NCI-H69 (cell line): ENCODE results near the gene SGMS1.
A peak's percentile ranks its signal among the peaks of the same experiment; 100 is the strongest.

Experiments used
- DNase-seq: peaks from one replicate; lab custom pipeline; 2025; lab: John Stamatoyannopoulos, UW

Gene SGMS1

DNA sequence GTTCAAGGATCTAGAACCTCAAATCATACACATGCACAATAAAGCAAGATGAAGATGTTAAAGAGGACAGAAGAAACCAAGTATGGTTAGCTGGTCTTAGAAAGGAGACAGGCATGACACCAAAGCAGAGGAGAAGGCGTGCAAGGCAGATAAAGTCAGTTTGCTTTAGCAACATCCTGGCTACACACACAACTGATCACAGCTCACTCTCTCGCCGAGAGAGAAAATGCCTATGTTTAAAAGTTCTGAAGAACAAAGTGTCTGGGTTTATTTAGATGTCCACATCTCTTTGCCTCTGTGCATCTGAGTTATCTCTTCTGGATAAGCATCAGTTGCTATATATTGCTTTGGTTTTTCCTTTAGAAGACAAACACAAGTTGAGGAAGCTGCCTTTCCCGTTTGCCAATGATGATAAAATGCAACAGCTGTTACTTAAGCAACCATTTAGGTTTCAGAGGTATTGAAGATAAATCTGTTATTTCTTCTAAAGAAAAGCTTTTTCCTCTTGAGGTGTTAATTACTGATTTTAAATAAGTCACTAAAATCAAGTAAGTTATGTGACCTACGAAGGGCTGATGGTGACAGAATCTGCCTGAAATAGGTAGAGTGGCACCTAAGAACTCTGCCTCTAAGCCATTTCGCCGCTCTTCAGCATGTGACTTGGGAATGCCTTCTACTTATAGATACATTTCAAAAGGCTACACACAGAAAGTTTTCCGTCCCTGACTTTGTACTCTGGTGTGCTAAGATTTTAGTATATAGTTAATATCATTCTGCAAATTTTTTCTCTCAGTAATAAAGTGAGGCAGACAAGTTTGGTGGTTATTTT lies 226.2 kb downstream of the SGMS1 start:
- DNase-seq = no peak

GRCh38 chr10:50396491-50397311 lies 227.1 kb downstream of the SGMS1 start:
- DNase-seq = no peak

DNA sequence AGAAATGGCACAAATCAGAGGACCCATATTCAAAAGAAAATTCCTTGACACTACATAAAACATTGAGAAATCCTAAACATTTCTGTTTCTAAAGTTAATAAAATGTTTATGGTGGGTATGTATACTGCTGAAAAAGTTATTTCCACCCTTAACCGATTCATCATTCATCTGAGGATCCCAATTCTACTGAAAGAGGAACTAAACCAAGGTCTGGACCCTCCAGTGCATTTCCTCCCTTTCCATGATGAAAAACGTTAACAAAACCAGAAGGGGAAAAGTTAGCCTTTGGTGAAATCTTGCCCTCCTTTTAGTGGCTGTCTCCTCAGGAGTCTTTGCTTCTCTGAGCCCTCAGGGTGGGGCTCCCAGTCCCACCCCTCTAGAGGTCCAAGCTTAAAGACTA lies 227.9 kb downstream of the SGMS1 start:
- no peak for DNase-seq

- peak; percentile 1 for DNase-seq
Observed at GRCh38 chr10:50395271-50395670, 228.5 kb downstream of the SGMS1 start.

DNA sequence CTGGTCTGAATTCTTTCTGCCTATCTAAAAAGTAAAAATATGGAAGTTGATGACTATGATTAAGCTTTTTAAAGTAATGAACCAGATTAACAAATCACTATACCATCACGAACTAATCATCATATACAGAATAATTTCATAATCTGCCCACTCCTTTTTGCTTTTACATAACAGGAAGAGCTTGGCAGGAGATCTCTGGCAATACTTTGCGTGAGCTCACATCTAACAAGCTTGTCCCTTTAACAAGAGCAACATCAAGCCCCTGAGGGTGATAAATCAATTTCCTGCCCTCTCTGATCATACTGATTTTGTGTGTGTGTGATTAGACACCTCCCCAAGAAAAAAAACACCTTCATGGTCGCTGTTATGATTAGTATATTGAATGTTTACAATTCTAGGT lies 228.9 kb downstream of the SGMS1 start:
- no peak for DNase-seq

DNA sequence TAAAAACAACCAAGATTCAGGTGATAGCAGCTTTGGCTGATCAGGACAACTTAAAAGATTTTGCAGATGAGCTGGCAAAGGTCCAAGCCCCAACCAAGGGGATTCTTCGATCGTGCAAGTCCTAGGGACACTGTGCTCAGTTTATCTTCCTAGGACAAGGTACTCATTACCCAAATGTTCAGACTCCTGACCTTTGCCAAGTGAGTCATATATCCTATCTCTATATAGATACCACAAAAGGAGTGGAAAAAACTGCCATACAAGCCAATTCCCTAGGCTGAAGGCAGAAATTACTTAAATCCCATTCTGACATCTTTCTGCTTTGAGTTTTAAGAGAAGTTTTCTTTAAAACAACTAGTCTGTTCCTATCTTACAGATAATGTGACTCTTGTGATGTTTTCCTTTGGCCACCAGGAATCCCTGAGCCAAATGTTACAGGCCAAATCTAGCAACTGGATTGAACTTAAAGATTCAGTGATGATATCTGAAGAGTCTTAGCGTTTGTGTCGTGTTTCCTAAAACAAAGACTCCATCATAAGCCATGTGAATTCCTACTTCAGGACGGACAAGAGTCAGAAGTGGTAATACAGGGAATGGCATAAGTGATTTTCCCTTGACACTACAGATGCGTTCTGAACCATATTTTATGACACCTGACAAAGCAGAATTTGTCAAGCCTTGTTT lies 229.8 kb downstream of the SGMS1 start:
- DNase-seq = peak; percentile 24

GRCh38 chr10:50392966-50393718 lies 230.6 kb downstream of the SGMS1 start:
- no peak for DNase-seq

DNA sequence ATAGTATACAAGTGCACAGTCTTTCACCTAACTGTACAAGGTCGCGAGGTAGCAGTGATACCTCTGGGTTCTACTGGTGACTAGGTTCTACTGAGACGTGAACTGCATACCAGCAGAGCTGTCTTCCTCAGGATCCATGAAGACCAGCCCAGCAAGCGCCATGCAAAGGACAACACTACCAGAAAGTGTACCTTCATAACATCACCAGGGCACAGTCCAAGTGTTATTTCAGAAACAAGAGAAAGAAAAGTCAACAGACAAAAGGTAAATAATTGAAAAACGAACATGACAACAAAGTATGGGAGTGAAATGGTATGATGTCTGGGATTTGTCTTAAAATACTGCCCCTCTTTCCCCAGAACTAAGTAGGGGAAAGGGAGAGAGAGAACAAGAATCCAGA lies 231.3 kb downstream of the SGMS1 start:
- no peak for DNase-seq

- DNase-seq = peak; percentile 7
Observed at GRCh38 chr10:50390302-50390701, 233.5 kb downstream of the SGMS1 start.

DNA sequence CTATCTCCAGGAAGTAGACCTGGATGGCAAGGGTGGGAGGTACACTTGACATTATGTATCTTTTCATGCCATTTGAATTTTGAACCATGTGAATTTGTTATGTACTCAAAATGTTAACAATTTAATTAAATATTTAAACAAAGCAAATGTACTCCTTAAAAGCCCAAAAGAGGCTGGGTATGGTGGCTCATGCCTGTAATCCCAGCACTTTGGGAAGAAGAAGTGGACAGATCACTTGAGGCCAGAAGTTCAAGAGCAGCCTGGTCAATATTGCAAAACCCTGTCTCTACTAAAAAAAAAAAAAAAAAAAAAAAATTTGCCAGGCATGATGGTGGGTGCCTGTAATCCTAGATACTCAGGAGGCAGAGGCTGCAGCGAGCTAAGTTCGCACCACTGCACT lies 235.6 kb downstream of the SGMS1 start:
- no peak for DNase-seq

DNA sequence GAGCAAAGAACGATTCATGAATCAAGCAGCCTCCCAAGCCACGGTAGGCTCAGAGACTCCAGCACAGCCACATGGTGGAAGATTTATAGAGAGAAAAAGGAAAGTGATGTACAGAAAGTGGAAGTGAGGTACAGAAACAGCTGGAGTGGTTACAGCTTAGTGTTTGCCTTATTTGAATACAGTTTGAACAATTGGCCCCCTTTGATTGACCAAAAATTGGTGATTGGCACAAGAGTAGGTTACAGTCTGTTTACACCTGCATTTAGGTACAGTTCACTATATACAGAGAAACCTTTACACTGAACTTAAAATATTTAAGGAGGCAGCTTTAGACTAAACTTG lies 236.1 kb downstream of the SGMS1 start:
- no peak for DNase-seq

GRCh38 chr10:50387007-50387731 lies 236.6 kb downstream of the SGMS1 start:
- DNase-seq = no peak

GRCh38 chr10:50385624-50386023 lies 238.1 kb downstream of the SGMS1 start:
- peak; percentile 34 for DNase-seq

DNA sequence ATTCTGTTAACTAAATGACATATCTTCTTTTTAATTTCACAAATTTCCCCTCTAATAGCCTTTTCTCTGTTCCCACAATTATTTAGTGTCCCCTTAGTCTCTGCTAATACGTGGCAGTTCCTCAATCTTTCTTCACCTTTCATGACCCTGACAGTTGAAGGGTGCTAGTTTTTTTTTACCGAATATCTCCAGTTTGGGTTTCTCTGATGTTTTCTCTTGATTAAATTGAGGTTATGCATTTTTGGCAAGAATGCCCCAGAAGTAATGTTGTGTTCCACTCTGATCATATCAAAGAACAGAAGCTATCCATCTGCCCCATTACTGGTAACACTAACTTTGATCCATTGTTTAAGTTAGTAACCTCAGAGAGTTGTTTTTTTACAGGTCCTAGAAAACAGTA lies 238.9 kb downstream of the SGMS1 start:
- DNase-seq = no peak

DNA sequence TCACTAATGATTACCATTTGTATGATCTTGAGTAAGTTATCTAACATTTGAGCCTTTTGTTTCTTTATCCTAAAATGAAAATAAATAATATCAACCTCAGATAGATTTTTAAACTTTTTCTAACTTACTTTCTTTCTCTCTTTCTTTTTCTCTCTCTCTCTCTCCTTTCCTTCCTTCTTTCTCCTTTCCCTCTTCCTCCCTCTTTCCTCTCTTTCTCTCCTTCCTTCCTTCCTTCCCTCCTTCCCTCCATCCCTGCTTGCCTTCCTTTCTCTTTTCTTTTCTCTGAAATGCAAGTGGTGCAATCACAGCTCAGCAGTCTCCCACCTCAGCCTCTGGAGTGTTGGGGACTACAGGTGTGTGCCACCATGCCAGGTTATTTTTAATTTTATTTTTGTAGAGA lies 239.5 kb downstream of the SGMS1 start:
- no peak for DNase-seq

DNA sequence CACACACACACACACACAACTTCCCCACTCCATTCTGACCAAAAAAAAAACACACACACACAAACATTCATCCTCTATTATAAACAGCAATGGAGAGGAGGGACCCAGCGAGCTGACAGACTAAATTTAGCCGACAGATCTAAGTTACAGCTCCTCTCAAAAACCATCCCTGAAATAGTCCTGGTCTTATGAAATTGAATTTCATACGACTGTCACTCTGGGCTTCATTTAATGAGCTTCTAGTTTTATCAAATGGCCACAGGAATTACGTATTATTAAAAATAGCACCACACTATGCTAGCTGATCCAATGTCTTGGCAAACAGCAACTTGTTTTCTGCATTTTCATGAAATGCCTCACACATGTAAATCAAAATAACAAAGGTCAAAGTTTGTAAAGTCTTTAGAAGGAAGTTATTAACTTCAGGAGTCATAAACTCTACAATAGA lies 241.2 kb downstream of the SGMS1 start:
- no peak for DNase-seq

- DNase-seq = no peak
Observed at GRCh38 chr10:50381642-50382041, 242.1 kb downstream of the SGMS1 start.

DNA sequence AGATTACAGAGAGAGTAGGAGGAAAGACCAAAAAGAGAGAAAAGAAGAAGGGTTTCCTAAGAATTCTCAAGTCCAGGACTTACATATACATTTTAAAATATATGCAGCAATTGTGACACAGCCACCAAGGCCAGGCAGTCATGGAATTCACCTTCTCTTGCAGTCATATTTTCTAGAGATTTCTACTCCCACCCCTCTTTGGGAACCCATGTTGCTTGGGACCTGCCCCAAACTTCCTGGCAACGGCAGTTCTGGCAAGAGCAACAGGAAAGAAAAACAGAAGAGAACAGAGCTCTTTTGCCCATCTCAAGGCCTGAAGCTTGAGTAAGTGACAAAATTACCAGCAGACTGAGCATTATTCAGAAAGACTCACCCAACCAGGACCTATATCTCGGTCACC lies 244.1 kb downstream of the SGMS1 start:
- no peak for DNase-seq

GRCh38 chr10:50375745-50376144 lies 248.0 kb downstream of the SGMS1 start:
- no peak for DNase-seq

DNA sequence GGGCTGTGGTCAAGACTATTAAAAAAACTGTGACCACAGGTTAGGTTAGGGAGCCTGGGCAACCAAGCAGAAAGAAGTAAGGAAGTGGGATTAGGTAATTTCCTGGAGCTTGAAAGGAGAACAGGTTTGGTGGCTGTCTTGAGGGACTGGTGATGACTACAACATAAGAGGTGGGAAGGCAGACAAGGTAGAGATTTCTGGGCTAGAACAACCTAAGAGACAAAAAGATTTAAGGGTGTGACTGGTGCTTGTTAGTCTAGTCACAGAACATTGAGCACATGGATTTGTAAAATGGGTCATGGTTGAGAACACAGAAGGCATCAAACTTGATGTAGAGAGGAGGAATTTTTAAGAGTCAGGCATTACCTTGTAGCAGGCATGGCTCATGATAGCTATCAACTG lies 248.7 kb downstream of the SGMS1 start:
- DNase-seq = no peak

- DNase-seq = no peak
Observed at GRCh38 chr10:50373821-50374501, 249.8 kb downstream of the SGMS1 start.
